GM06990 (cell line): Measurements from ENCODE around the gene RAB7A.

Experiments
- DNase-seq: peaks from one replicate; pipeline ENCODE4 v3.0.0-alpha.2; 2011; ENCODE audit not compliant: insufficient read length; ENCODE audit errors: extremely low read depth
- H3K27me3 ChIP-seq: replicated peaks from 2 replicates; pipeline ENCODE4 v1.6.0; 2011; ENCODE audit warnings: low read length; ENCODE audit not compliant: control insufficient read depth, insufficient read depth
- H3K36me3 ChIP-seq: 2 replicates; pipeline ENCODE4 v1.5.1; 2011; ENCODE audit warnings: low read length; ENCODE audit not compliant: control insufficient read depth, insufficient read depth
- H3K4me3 ChIP-seq: replicated peaks from 2 replicates; pipeline ENCODE4 v1.5.1; 2011; ENCODE audit warnings: low read depth, mild to moderate bottlenecking, control low read depth, low read length
- TF ChIP-seq, protein P1 (sequence below): IDR thresholded peaks from 2 replicates; pipeline ENCODE4 v1.5.1; 2011; ENCODE audit warnings: low read length, control low read depth, mild to moderate bottlenecking, inconsistent platforms; ENCODE audit not compliant: insufficient read depth, poor library complexity, severe bottlenecking

The RAB7A gene

DNA sequence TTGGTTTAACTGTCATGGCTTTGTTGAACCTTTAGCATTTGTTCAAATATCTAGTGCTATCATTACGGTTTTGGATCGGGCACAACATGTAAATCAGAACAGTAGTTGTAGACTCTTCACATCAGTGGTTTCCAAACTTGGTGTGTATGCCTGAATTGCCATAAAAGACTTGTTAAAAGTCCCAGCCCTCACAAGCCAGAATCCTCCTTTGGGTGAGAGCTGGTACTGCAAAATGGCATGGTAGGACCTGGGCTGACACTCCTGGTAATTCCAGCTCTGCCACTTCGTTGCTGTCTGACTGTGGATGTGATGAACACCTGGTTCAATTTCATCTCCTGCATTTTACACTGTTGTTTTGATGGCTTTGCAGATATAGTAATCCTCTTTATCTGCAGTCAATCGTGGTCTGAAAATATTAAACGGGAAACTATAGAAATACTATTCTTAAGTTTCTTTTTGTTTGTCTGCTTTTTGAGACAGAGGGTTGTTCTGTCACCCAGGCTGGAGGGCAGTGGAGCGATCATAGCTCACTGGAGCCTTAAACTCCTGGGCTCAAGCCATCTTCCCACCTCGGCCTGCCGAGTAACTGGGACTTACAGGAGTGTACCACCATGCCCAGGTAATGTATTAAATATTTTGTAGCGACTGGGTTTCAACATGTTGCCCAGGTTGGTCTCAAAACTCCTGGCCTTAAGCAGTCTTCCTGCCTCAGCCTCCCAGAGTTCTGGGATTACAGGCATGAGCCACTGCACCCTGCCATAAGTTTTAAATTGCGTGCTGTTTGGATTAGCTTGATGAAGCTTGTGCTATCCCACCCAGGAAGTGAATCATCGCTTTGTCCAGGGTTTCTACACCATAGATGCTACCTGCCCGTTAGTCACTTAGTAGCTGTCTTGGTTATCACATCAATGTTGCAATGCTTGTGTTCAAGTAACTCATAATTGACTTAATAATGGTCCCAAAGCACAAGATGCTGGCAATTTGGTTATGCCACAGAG lies 61.6 kb downstream of the RAB7A start:
- TF ChIP-seq, protein P1, sequence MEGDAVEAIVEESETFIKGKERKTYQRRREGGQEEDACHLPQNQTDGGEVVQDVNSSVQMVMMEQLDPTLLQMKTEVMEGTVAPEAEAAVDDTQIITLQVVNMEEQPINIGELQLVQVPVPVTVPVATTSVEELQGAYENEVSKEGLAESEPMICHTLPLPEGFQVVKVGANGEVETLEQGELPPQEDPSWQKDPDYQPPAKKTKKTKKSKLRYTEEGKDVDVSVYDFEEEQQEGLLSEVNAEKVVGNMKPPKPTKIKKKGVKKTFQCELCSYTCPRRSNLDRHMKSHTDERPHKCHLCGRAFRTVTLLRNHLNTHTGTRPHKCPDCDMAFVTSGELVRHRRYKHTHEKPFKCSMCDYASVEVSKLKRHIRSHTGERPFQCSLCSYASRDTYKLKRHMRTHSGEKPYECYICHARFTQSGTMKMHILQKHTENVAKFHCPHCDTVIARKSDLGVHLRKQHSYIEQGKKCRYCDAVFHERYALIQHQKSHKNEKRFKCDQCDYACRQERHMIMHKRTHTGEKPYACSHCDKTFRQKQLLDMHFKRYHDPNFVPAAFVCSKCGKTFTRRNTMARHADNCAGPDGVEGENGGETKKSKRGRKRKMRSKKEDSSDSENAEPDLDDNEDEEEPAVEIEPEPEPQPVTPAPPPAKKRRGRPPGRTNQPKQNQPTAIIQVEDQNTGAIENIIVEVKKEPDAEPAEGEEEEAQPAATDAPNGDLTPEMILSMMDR, result peak; percentile 52
- no peaks in the 10 kb centered on the region for H3K36me3 ChIP-seq
- H3K4me3 ChIP-seq, result no peak overlapping the region
- H3K27me3 ChIP-seq, result no peaks in the 10 kb centered on the region
- no peak for DNase-seq

DNA sequence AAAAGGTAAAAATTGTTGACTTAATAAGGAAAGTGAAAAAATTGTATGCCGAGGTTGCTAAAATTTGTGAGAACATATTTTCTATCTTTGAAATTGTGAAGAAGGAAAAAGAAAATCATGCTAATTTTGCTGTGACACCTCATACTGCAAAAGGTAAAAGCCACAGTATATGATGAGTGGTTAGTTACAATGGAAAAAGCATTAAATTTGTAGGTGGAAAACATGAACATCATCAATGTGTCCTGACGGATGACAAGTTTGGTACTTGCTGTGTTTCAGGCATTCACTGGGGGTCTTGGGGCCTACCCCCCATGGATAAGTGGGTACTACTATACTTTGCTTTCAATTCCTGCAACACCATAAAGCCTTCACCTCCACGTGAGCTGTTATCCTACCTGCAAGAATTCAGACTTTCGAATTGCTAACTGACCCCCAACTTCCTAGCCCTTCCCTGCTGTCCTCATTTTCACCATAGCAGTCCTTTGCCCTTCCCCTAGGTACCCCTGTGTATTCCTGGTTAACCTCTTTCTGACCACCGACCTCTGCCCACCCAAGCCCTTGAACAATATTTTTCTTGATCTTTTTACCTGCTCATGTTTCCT lies 62.4 kb downstream of the RAB7A start:
- no peak for DNase-seq
- Histone ChIP-seq H3K4me3 (no peak overlapping the region; the same call in 1 of the 2 replicates), H3K36me3 (no peaks in the 10 kb centered on the region), H3K27me3 (no peaks in the 10 kb centered on the region)
- TF ChIP-seq, protein P1, result no peak

DNA sequence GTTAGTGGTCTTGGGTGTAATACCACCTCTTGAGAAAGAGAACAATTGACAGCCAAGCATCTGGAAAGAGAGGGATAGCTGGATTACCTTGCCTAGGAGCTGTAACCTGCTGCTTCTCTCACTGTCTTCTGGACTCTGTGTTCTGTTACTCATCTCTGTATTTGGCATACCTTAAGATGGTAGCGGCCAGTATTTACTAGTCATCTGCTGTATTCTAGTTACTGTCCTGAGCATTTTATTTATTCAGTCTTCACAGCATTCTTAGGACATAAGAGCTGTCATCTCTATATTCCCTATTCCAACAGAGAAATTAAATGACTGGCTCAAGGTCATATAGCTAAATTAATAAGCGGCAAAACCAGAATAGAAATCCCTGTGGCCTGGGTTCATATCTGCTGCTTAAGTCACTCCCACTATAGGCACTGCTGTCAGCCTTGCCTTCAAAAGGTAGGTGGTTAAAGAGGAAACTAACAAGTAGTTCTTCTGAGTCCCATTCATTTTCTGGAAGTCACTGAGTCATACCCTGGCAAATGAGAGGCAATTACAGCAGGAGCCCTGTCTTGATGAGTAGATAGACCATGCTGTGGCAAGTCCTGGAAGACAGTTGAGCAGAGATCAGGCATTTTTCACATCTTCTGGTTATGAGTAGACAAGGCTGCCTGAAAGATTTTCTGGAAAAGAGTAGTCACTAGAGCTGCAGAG lies 68.2 kb downstream of the RAB7A start:
- DNase-seq, result no peak
- H3K27me3 ChIP-seq, result no peaks in the 10 kb centered on the region
- TF ChIP-seq, protein P1, result no peak
- H3K4me3 ChIP-seq, result no peak overlapping the region
- H3K36me3 ChIP-seq, result peaks cover 13% of the 10 kb centered on the region

DNA sequence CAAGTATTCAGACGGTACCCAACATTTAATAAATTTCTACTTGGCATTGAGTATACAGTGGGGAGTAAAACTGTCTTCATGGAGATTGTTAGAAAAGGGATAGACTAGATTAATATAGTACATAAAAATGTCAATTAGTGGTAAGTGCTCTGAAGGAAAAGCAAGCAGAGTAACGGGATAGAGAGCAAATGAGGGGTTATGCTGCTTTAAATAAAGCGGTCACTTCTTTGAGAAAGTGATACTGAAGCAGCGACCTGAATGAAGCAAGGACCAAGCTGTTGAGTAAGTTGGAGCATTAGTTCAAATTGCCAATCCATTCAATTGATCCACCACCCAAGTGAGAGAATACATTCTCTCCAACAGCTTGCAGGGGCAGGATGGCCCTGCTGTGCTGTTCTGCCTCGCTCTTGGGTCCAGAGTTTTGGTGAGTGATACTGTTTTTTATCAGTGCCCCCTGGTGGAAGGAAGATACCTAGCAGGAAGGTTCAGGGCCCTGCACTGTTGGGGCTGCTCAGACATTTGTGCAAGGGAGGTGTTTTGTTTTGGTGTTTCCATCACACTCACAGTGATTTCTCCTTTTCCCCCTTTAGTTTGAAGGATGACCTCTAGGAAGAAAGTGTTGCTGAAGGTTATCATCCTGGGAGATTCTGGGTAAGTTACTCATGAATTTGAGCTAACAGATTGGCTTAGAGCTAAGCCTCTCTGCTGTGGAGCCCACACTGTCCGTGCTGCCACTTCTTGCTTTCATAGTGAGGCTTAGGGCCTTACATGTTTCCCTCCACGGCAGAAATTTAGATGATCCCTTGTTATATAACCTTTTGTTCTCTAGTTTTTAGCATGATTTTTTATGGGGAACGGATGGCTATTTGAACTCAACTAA lies 69.0 kb downstream of the RAB7A start:
- H3K4me3 ChIP-seq, result no peak overlapping the region
- peaks cover 13% of the 10 kb centered on the region for H3K36me3 ChIP-seq
- no peaks in the 10 kb centered on the region for H3K27me3 ChIP-seq
- no peak for DNase-seq
- TF ChIP-seq, protein P1, result peak; percentile 79

DNA sequence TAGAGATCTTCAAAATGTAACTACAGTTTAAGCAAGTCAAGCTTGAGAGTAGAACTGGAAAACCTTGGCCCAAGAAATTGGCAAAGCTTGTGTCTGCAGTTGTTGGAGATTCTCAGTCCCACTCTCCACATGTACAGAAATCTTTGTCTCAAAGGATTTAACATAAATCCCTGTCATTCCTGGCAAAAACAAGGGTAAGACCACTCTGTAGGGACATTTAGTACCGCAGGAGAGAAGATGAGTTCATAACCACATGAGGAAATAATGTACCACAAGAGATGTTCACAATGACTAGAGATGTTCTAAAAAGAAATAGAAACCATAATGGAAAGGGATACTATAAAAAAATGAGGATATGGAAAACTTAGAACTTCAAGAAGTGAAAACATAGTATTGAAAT lies 73.7 kb downstream of the RAB7A start:
- TF ChIP-seq, protein P1, result no peak
- H3K27me3 ChIP-seq, result no peaks in the 10 kb centered on the region
- H3K4me3 ChIP-seq, result no peak overlapping the region
- no peak for DNase-seq
- peaks cover 13% of the 10 kb centered on the region for H3K36me3 ChIP-seq
